DND-41 (cell line): ENCODE results near the gene IL22RA1.

Experiments
- EZH2 ChIP-seq: IDR thresholded peaks from 3 replicates; pipeline ENCODE4 v1.6.1; 2012; ENCODE audit warnings: borderline replicate concordance, low read depth, mild to moderate bottlenecking, moderate library complexity, low read length, inconsistent platforms; ENCODE audit not compliant: severe bottlenecking
- TF ChIP-seq, protein P1 (sequence below): IDR thresholded peaks from 2 replicates; pipeline ENCODE4 v1.5.1; 2012; ENCODE audit warnings: borderline replicate concordance, low read length, moderate library complexity, mild to moderate bottlenecking; ENCODE audit not compliant: poor library complexity, severe bottlenecking; ENCODE audit errors: extremely low read depth

DNA sequence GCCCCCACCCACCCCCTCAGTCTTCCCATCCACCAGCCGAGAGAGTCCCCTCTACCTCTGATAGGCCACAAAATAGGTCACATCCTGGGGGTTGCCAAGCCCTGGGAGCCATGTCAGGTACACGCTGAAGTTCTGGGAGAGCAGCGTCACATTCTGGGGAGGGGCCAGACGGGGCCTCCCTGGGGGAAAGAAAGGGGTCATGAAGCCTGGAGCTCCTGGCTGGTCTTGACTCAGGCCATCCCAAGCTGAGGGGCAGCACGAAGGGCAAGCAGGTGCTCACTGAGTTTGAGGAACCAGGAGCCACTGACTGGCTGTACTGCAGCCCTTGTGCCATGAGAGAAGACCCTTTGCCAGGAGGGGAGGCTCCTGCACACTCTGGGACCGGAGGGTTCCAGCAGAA, 37.7 kb upstream of the IL22RA1 start:
- TF ChIP-seq, protein P1, sequence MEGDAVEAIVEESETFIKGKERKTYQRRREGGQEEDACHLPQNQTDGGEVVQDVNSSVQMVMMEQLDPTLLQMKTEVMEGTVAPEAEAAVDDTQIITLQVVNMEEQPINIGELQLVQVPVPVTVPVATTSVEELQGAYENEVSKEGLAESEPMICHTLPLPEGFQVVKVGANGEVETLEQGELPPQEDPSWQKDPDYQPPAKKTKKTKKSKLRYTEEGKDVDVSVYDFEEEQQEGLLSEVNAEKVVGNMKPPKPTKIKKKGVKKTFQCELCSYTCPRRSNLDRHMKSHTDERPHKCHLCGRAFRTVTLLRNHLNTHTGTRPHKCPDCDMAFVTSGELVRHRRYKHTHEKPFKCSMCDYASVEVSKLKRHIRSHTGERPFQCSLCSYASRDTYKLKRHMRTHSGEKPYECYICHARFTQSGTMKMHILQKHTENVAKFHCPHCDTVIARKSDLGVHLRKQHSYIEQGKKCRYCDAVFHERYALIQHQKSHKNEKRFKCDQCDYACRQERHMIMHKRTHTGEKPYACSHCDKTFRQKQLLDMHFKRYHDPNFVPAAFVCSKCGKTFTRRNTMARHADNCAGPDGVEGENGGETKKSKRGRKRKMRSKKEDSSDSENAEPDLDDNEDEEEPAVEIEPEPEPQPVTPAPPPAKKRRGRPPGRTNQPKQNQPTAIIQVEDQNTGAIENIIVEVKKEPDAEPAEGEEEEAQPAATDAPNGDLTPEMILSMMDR, result no peak
- no peak for TF ChIP-seq EZH2
